Activated CD8-positive, alpha-beta memory T cell treated with anti-CD3 and anti-CD28 coated beads, Interleukin-2, amount 50 U/mL, for 24 hours (primary cell): ENCODE data around the gene NEDD9.
A peak's percentile ranks its signal among the peaks of the same experiment; 100 is the strongest.

Experiments
- DNase-seq: peaks from one replicate; pipeline ENCODE4 v3.0.0-alpha.2; 2020; ENCODE audit errors: extremely low read depth

NEDD9 gene

DNA sequence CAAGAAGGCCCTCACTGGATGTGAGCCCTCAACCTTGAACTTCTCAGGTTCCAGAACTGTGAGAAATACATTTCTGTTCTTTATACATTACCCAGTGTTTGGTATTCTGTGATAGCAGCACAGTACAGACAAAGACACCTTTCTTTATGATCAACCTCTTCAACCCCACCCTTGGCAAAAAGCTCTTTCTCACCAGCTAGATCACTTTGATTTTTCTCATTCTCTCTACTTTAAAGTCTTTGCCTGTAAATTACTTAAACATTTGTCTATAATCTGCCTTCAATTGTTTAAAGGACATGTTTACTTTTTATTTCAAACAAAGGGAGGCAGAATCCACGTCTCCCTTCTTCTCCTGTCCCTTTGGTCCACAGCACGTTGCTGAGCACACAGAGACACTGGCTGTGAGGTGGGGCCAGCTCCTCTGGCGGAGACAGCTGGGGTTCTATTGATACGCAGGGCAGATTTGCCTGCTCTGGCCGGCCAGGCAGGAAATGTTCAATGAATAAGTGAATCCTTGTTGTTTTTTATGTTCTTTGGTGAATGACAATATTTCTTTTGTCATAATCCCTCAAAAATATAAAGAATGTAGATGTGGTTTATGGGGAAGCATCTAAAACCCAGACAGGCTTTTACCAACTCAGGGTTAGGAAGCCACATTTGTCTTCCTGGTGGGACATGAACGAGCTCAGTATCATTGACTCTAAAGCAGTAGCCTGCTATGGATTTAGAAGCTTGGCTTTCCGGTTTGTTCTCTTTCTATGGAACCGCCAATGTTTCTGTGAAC is 52.9 kb downstream of the NEDD9 start:
- no peak for DNase-seq

DNA sequence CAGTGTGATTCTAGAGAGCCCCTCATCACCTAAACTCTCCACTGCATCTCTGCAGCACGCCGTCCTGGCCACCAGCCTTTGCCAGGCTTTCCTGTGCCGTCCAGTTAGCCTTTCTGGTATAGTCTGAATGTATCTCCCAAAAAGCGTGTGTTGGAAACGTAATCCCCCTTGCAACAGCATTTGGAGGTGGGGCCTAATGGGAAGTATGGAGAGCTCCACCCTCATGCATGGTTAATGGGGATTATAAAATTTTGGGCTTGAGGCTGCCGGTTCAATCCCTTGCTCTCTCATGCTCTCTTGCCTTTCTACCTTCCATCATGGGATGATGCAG is 53.4 kb downstream of the NEDD9 start:
- DNase-seq: no peak

DNA sequence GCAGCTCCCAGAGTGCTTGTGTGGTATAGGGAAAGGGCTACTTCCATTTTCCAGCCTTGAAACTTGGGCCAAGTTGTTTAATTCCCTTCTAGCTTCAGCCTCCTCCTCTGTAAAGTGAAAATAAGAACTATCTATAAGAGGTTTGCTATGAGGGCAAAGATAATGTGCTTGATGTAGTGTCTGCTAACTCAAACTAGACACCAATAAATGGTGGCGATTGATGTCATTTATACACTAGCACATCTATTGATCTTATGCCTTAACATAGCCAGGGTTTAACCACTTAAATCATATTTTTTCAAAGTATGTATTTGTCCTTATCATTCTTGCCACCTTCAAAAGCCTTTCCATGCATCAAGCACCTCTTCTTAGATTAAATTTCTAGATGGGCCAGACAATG is 55.2 kb downstream of the NEDD9 start:
- no peak for DNase-seq

DNA sequence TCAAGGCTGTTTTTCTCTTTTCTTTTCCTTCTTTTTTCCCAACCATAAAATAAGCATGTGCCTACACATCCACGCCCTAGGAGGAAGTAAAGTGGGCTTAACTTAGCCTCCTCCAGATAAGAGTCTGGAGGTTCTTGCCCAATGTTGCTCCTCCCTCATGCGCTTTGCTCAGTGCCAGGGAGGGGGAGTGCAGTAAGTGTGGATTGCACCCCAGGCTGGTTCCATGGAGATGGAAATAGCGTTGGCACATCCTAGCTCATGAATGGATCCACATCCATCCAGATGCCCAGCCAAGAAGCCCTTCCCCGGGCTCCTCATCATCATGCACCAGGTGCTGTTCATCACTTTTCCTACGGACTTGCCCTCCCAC is 58.2 kb downstream of the NEDD9 start:
- no peak for DNase-seq

GRCh38 chr6:11172501-11173327 is 59.8 kb downstream of the NEDD9 start:
- peak; percentile 52 for DNase-seq

- no peak for DNase-seq
These were observed 60.5 kb downstream of the NEDD9 start for GRCh38 chr6:11171952-11172351.

- DNase-seq: no peak
These were observed 64.3 kb downstream of the NEDD9 start for GRCh38 chr6:11168091-11168635.

DNA sequence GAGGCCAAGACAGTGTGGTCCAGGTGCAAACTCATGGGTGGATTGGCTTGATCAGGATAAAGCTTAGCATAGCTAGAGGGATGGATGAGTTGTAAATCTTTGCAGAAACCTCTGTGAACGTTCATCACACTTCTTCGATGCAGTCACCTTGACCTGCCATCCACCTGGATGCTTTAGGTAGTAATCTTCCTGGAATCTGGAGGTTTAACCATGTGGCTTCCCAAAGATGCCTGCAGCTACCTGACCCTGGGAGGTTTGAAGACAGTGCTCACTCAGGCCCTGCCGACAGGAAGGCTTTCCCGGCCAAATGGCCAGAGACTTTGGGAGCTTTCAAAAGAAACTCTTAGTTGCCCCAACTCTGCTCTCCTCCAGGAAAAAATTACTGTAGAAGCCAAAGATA is 65.5 kb downstream of the NEDD9 start:
- DNase-seq: no peak

DNA sequence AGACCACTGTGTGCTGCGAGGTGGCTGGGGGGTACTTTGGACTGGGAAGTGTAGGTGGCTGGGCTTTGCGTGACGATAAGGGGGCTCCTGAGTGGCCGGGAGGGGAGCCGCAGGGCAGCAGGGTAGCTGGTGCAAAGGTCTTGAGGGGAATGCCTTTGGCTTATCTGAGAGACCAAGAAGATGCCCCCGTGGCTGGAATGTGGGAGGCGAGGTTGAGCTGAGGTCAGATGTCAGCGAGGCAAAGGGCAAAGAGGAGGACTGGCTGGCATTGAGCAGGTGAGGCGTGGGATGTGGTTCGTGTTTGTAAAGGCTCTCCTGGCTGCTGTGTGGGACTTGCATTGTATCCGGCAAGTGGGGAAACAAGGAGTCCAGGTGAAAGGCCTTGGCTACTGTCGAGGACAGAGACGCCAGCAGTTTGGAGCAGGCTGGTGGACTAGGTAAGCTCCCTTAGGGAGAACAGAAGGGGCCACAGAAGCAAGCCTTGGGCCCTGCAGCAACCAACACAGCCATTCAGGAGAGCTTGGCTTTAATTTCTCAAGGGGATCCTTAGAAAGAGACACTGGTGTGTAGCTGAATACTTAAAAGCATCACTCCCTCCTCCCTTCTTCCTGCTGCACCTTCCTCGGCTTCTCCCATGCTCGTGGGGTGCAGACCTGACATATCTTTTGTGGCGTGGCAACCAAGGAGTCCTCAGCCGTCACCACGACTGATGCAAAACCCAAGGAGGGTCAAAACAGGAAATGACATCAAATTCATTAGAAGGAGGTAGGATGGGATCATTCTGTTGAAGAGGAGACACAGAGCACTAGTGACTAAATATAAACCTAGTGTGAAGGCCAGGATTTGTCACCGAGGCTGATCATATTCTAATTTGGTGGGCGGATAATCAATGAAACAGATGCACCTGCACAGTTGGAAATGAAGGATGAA is 67.5 kb downstream of the NEDD9 start:
- no peak for DNase-seq

DNA sequence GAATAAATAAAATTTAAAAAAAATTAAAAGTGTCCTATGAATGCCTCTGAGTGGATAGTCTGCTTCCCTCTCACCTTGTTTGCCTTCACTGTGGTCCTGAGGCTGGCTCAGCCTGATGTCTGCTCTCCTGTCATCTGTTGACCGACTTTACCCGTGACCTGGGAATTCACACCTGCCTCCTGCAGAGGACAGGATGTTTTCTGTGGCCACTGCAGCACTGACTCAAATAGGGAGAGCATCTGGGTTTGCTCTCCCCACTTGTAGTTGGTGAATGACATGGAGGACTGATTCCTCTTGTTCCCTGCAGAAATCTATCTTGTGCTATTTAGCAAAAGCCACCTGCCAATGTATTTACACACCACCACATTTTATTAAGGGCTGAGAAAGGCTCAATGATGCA is 68.5 kb downstream of the NEDD9 start:
- no peak for DNase-seq

DNA sequence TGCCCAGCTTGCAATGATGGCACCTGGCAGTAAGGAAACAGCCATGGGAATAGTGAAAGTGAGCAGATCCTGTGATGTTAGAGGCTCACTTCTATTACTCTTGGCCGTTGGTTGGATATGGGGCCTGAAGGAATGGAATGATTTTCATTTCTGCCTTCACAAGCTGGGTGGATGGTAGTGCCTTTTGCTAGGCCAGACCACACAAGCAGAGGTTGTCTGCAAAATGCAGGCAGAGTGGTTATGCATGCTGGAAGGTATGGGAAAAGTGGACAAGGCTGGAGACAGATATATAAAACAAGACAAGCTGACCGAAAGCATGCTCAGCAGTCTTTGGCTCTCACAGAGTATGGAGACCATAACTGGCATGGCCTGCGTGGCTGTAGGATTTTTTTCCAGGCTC is 70.2 kb downstream of the NEDD9 start:
- no peak for DNase-seq

GRCh38 chr6:11161031-11161956 is 71.2 kb downstream of the NEDD9 start:
- DNase-seq: no peak

- no peak for DNase-seq
These were observed 72.3 kb downstream of the NEDD9 start for GRCh38 chr6:11160199-11160598.

DNA sequence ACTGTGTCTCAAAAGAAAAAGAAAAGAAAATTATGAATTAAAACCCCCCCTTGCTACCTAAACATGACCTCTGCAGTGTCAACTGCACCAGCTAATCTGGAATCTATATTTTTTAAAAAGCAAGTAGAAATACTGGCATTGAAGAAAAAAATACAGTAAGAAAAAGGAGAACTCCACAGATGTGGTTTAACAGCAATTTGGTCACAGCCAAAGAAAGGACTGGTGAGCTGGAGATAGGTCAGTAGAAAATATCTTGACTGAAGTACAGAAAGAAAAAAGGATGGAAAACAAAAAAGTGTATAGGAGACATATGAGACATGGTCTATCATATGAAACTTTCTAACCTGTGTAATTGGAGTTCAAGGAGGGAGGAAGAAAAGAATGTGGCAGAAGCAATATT is 76.9 kb downstream of the NEDD9 start:
- DNase-seq: no peak

GRCh38 chr6:11153447-11153846 is 79.0 kb downstream of the NEDD9 start:
- DNase-seq: no peak

- no peak for DNase-seq
These were observed 79.9 kb downstream of the NEDD9 start for GRCh38 chr6:11152581-11152980.

GRCh38 chr6:11151488-11151887 is 81.0 kb downstream of the NEDD9 start:
- no peak for DNase-seq

- DNase-seq: no peak
These were observed 82.9 kb downstream of the NEDD9 start for GRCh38 chr6:11149551-11149950.

GRCh38 chr6:11146117-11146826 is 86.2 kb downstream of the NEDD9 start:
- DNase-seq: no peak

DNA sequence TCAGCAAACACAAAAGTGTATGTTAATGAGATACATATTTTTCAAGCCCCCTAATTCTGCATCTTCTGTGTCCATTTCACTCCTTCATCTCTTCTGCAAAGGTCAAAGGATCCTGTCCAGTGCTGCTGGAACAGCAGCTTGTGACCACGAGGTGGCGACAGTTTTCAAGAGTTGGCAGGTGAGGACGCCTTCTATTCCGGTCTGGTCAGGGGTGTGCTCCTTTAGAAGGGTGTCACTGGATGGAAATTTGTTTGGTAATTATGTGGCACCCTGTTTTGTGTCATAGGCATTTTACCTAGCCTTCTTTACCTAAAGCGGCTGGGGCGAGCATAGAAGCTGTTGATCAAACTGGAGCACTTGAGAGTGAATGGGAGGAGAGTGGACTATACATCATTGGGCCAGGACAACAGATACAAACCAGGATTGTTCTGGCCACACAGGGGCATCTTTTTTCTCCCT is 88.0 kb downstream of the NEDD9 start:
- peak; percentile 44 for DNase-seq
